Neural cell (in vitro differentiated cells): ENCODE measurements around the gene ANGEL2. TPM values are rescaled to one million over a fixed set of nuclear protein-coding genes. Genes with fewer than 3 reads are reported as not detected.

Experiments used
- H2AFZ ChIP-seq: fragments of 200-600, 300-800 bp; sonication (generic), shearing (Covaris generic); 2 replicates; pipeline ENCODE4 v1.6.0; 2014; ENCODE audit warnings: low read depth, mild to moderate bottlenecking, antibody characterized with exemption, low read length, moderate library complexity
- H3F3A ChIP-seq: fragments of 200-600 bp; shearing (Covaris generic); 2 replicates; pipeline ENCODE4 v1.6.1; 2016; ENCODE audit warnings: mild to moderate bottlenecking, moderate library complexity, mixed read lengths, antibody characterized with exemption, low read length; ENCODE audit not compliant: insufficient read depth, poor library complexity, severe bottlenecking
- H3K27ac ChIP-seq: fragments of 200-600, 300-800 bp; sonication (generic), shearing (Covaris generic); 2 replicates; pipeline ENCODE4 v1.5.1; 2014; ENCODE audit warnings: mild to moderate bottlenecking, low read length, moderate library complexity
- H3K27me3 ChIP-seq: fragments of 300-800, 200-600 bp; sonication (generic), shearing (Covaris generic); 2 replicates; pipeline ENCODE4 v1.6.0; 2014; ENCODE audit warnings: mild to moderate bottlenecking, low read depth, low read length, moderate library complexity; ENCODE audit not compliant: insufficient read depth
- H3K36me3 ChIP-seq: fragments of 300-800, 200-600 bp; sonication (generic), shearing (Covaris generic); 2 replicates; pipeline ENCODE4 v1.5.1; 2014; ENCODE audit warnings: mild to moderate bottlenecking, antibody characterized with exemption, low read length, moderate library complexity; ENCODE audit not compliant: insufficient read depth
- H3K4me2 ChIP-seq: fragments of 300-800, 200-600 bp; sonication (generic), shearing (Covaris generic); 2 replicates; pipeline ENCODE4 v1.6.0; 2014; ENCODE audit warnings: mild to moderate bottlenecking, low read length
- H3K4me3 ChIP-seq: fragments of 300-800, 200-600 bp; sonication (generic), shearing (Covaris generic); 2 replicates; pipeline ENCODE4 v1.5.1; 2014; ENCODE audit warnings: mild to moderate bottlenecking, low read length, moderate library complexity
- H3K79me2 ChIP-seq: fragments of 200-600 bp; shearing (Covaris generic); replicated peaks from 2 replicates; pipeline ENCODE4 v1.6.0; 2014; ENCODE audit warnings: mild to moderate bottlenecking, low read length, moderate library complexity; ENCODE audit not compliant: insufficient read depth
- H3K9ac ChIP-seq: fragments of 300-800, 200-600 bp; sonication (generic), shearing (Covaris generic); 2 replicates; pipeline ENCODE4 v1.6.1; 2016; ENCODE audit warnings: mild to moderate bottlenecking, low read length, mixed read lengths
- H3K9me2 ChIP-seq: fragments of 200-600 bp; shearing (Covaris generic); 2 replicates; pipeline ENCODE4 v1.6.1; 2016; ENCODE audit warnings: mild to moderate bottlenecking, low read length, mixed read lengths; ENCODE audit not compliant: insufficient read depth
- H3K9me3 ChIP-seq: fragments of 200-600, 300-800 bp; sonication (generic), shearing (Covaris generic); 2 replicates; pipeline ENCODE4 v1.6.1; 2016; ENCODE audit warnings: mild to moderate bottlenecking, mixed run types, low read length, moderate library complexity, mixed read lengths
- H4K20me1 ChIP-seq: fragments of 200-600 bp; shearing (Covaris generic); 2 replicates; pipeline ENCODE4 v1.6.1; 2016; ENCODE audit warnings: mild to moderate bottlenecking, mixed run types; ENCODE audit not compliant: insufficient read depth
- EP300 ChIP-seq: fragments of 450-650 bp; conservative IDR thresholded peaks from 2 replicates; pipeline ENCODE4 v1.6.1; 2014; ENCODE audit warnings: antibody characterized with exemption, mild to moderate bottlenecking, moderate library complexity; ENCODE audit not compliant: poor library complexity, severe bottlenecking
- EZH2 ChIP-seq: fragments of 200-600, 300-800 bp; shearing (Covaris generic), sonication (generic); IDR thresholded peaks from 2 replicates; pipeline ENCODE4 v1.6.1; 2014; ENCODE audit warnings: antibody characterized with exemption, low read length, borderline replicate concordance, mild to moderate bottlenecking; ENCODE audit not compliant: insufficient read depth, poor library complexity, severe bottlenecking
- MXI1 ChIP-seq: fragments of 450-650 bp; conservative IDR thresholded peaks from 2 replicates; pipeline ENCODE4 v1.6.1; 2014; ENCODE audit warnings: antibody characterized with exemption, mild to moderate bottlenecking; ENCODE audit not compliant: poor library complexity, severe bottlenecking
- POLR2AphosphoS5 ChIP-seq: IDR thresholded peaks from 2 replicates; pipeline ENCODE4 v1.6.1; 2012
- RAD21 ChIP-seq: fragments of 450-650 bp; conservative IDR thresholded peaks from 2 replicates; pipeline ENCODE4 v1.6.1; 2014; ENCODE audit warnings: antibody characterized with exemption, mild to moderate bottlenecking, moderate library complexity
- SMC3 ChIP-seq: fragments of 450-650 bp; conservative IDR thresholded peaks from 2 replicates; pipeline ENCODE4 v1.6.1; 2014; ENCODE audit warnings: antibody characterized with exemption, mild to moderate bottlenecking, moderate library complexity; ENCODE audit not compliant: poor library complexity
- TAF1 ChIP-seq: IDR thresholded peaks from 2 replicates; pipeline ENCODE4 v1.6.1; 2012; ENCODE audit warnings: low read depth
- polyA plus RNA-seq: library from polyadenylated mRNA; depleted of rRNA; stranded (reverse); fragments of >200 nt; gene quantifications from 2 replicates; pipeline ENCODE4 v1.2.3, GENCODE V29; 2014
- TF ChIP-seq, protein P1 (sequence below): fragments of 450-650 bp; IDR thresholded peaks from 2 replicates; pipeline ENCODE4 v1.5.1; 2014; ENCODE audit warnings: antibody characterized with exemption, mild to moderate bottlenecking, moderate library complexity; ENCODE audit not compliant: poor library complexity, severe bottlenecking
- TF ChIP-seq, protein P2 (sequence below): IDR thresholded peaks from 2 replicates; pipeline ENCODE4 v1.6.1; 2012; ENCODE audit warnings: borderline replicate concordance

The ANGEL2 gene
- polyA plus RNA-seq, 1 donor from 2014 or later: 58.7 TPM

DNA sequence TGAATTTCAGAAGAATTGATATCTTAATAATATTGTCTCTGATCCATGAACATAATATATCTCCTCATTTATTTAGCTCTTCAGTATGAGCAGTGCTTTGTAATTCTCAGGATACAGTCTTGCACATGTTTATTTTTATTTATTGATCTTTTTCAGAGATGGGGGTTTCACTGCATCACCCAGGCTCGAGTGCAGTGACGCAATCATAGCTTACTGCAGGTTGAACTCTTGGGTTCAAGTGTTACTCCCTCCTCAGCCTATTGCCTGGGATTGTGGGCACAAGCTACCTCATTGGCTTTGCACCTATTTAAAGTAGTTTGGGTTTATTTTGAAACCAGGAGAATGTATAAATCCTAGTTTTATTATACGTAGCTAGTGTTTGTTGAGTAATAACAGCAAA lies 40.1 kb upstream of the ANGEL2 start:
- Histone ChIP-seq H3K9ac (no peak overlapping the region), H4K20me1 (no peaks in the 10 kb centered on the region), H3K79me2 (peaks cover 42% of the 10 kb centered on the region), H3K9me3 (no peaks in the 10 kb centered on the region), H3K9me2 (no peaks in the 10 kb centered on the region), H2AFZ (no peak overlapping the region), H3K27ac (no peak overlapping the region), H3F3A (no peaks in the 10 kb centered on the region), H3K4me3 (no peak overlapping the region), H3K4me2 (no peak overlapping the region), H3K36me3 (no peaks in the 10 kb centered on the region), H3K27me3 (no peaks in the 10 kb centered on the region)
- TF ChIP-seq SMC3 (no peak), EZH2 (no peak), EP300 (no peak), POLR2AphosphoS5 (no peak), RAD21 (no peak), MXI1 (no peak), TAF1 (no peak)
- TF ChIP-seq, protein P1, sequence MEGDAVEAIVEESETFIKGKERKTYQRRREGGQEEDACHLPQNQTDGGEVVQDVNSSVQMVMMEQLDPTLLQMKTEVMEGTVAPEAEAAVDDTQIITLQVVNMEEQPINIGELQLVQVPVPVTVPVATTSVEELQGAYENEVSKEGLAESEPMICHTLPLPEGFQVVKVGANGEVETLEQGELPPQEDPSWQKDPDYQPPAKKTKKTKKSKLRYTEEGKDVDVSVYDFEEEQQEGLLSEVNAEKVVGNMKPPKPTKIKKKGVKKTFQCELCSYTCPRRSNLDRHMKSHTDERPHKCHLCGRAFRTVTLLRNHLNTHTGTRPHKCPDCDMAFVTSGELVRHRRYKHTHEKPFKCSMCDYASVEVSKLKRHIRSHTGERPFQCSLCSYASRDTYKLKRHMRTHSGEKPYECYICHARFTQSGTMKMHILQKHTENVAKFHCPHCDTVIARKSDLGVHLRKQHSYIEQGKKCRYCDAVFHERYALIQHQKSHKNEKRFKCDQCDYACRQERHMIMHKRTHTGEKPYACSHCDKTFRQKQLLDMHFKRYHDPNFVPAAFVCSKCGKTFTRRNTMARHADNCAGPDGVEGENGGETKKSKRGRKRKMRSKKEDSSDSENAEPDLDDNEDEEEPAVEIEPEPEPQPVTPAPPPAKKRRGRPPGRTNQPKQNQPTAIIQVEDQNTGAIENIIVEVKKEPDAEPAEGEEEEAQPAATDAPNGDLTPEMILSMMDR: no peak
- TF ChIP-seq, protein P2, sequence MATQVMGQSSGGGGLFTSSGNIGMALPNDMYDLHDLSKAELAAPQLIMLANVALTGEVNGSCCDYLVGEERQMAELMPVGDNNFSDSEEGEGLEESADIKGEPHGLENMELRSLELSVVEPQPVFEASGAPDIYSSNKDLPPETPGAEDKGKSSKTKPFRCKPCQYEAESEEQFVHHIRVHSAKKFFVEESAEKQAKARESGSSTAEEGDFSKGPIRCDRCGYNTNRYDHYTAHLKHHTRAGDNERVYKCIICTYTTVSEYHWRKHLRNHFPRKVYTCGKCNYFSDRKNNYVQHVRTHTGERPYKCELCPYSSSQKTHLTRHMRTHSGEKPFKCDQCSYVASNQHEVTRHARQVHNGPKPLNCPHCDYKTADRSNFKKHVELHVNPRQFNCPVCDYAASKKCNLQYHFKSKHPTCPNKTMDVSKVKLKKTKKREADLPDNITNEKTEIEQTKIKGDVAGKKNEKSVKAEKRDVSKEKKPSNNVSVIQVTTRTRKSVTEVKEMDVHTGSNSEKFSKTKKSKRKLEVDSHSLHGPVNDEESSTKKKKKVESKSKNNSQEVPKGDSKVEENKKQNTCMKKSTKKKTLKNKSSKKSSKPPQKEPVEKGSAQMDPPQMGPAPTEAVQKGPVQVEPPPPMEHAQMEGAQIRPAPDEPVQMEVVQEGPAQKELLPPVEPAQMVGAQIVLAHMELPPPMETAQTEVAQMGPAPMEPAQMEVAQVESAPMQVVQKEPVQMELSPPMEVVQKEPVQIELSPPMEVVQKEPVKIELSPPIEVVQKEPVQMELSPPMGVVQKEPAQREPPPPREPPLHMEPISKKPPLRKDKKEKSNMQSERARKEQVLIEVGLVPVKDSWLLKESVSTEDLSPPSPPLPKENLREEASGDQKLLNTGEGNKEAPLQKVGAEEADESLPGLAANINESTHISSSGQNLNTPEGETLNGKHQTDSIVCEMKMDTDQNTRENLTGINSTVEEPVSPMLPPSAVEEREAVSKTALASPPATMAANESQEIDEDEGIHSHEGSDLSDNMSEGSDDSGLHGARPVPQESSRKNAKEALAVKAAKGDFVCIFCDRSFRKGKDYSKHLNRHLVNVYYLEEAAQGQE: no peak

DNA sequence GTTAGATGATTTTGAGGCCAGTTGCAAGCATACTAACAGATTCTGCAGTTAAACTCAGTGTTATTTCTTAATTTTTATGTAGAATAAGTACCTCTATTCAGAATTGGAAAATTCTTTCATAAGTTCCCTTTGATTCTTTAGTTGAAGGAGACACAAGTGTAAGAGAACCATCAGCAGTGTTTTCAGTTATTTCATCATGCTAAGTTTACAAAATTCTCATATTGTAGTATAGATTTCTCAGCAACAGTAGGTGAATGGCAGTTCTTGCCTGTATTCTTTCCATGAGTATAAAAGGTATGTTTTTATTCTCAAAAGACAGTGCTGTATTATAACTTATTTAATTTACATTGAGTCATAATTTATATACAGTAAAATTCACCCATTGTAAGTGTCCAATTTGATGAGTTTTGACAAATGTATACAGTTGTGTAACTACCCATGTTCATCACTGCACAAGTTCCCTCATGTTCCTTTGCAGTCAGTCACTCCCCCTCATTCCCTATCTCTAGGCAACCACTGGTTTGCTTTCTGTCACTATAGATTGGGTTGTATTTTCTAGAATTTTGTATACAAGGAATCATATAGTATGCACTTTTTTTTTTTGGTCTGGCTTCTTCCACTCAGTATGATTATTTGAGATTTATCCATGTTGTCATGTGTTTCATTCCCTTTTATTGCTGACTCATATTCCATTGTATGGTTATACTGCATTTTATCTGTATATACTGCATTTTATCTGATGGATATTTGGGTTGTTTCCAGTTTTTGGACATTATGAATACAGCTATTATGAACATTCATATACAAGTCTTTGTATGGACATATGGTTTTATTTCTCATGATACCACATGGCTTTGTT lies 39.3 kb upstream of the ANGEL2 start:
- Histone ChIP-seq H3K4me3 (no peak overlapping the region), H3K9me2 (no peaks in the 10 kb centered on the region), H3K9me3 (no peaks in the 10 kb centered on the region), H3K79me2 (peaks cover 44% of the 10 kb centered on the region), H4K20me1 (no peaks in the 10 kb centered on the region), H3K27me3 (no peaks in the 10 kb centered on the region), H3K27ac (no peak overlapping the region), H3F3A (no peaks in the 10 kb centered on the region), H3K4me2 (no peak overlapping the region), H2AFZ (no peak overlapping the region), H3K36me3 (no peaks in the 10 kb centered on the region), H3K9ac (no peak overlapping the region)
- TF ChIP-seq EZH2: no peak
- TF ChIP-seq, protein P1: no peak
- no peak for TF ChIP-seq TAF1
- no peak for TF ChIP-seq RAD21
- TF ChIP-seq MXI1: no peak
- no peak for TF ChIP-seq SMC3
- no peak for TF ChIP-seq EP300
- TF ChIP-seq, protein P2: no peak
